IMR-90 (cell line): Measurements from ENCODE around the gene PRAMEF13. TPM values are rescaled to one million over a fixed set of nuclear protein-coding genes. Genes with fewer than 3 reads are reported as not detected.

Source experiments
- ATAC-seq: fragments of 200-7000 bp; cut with Tn5 transposase; 2 replicates; pipeline ENCODE4 v1.9.1; 2020; ENCODE audit warnings: low read depth, mild to moderate bottlenecking, moderate library complexity
- BruUV-seq: library from RNA; stranded (reverse); fragments of 400-500 nt; replicated peaks from 2 replicates; lab custom pipeline; 2021; lab: Mats Ljungman, UMichigan
- CTCF ChIA-PET: fragments of 300-600 bp; formaldehyde crosslinking; extraction: SDS; loops from one replicate; lab custom pipeline; 2021; ENCODE audit warnings: antibody characterized with exemption; lab: Yijun Ruan, JAX
- POLR2A ChIA-PET: fragments of 300-600 bp; sonication (Branson Sonifier 250); formaldehyde crosslinking; loops from one replicate; lab custom pipeline; 2022; ENCODE audit warnings: antibody characterized with exemption; ENCODE audit not compliant: unreplicated experiment; lab: Charles Lee
- DNase-seq: peaks from one replicate; pipeline ENCODE4 v3.0.0; 2013
- H2AFZ ChIP-seq: replicated peaks from 2 replicates; pipeline ENCODE3; 2013; ENCODE audit warnings: low read length, mild to moderate bottlenecking; ENCODE audit not compliant: poor library complexity
- H2AK5ac ChIP-seq: 2 replicates; pipeline ENCODE4 v1.6.1; 2013; ENCODE audit warnings: low read depth, low read length, inconsistent platforms
- H2AK9ac ChIP-seq: replicated peaks from 2 replicates; pipeline ENCODE3; 2013; ENCODE audit warnings: mild to moderate bottlenecking, low read depth, low read length, moderate library complexity; ENCODE audit not compliant: poor library complexity
- H2BK120ac ChIP-seq: 2 replicates; pipeline ENCODE4 v1.6.1; 2013; ENCODE audit warnings: low read depth, low read length, inconsistent platforms
- H2BK15ac ChIP-seq: 3 replicates; pipeline ENCODE4 v1.6.1; 2013; ENCODE audit warnings: low read depth, low read length, inconsistent platforms
- H2BK20ac ChIP-seq: 2 replicates; pipeline ENCODE4 v1.6.1; 2013; ENCODE audit warnings: low read depth, mild to moderate bottlenecking, inconsistent platforms, low read length, moderate library complexity
- H2BK5ac ChIP-seq: 2 replicates; pipeline ENCODE4 v1.6.1; 2013; ENCODE audit warnings: mild to moderate bottlenecking, low read depth, low read length, inconsistent platforms; ENCODE audit not compliant: poor library complexity, severe bottlenecking
- H3K14ac ChIP-seq: replicated peaks from 2 replicates; pipeline ENCODE4 v1.6.1; 2013; ENCODE audit warnings: low read depth, low read length, inconsistent platforms
- H3K18ac ChIP-seq: 2 replicates; pipeline ENCODE4 v1.6.1; 2013; ENCODE audit warnings: low read depth, low read length, control low read depth
- H3K23ac ChIP-seq: 2 replicates; pipeline ENCODE4 v1.6.1; 2013; ENCODE audit warnings: low read depth, low read length, inconsistent platforms
- H3K27ac ChIP-seq: 2 replicates; pipeline ENCODE4 v1.5.1; 2013; ENCODE audit warnings: mild to moderate bottlenecking, control low read depth, low read length; ENCODE audit not compliant: insufficient read depth
- H3K27me3 ChIP-seq: 2 replicates; pipeline ENCODE4 v1.6.1; 2013; ENCODE audit warnings: low read length; ENCODE audit not compliant: control insufficient read depth, insufficient read depth
- H3K36me3 ChIP-seq: 2 replicates; pipeline ENCODE4 v1.6.1; 2013; ENCODE audit warnings: low read length, mixed read lengths; ENCODE audit not compliant: control insufficient read depth, insufficient read depth
- H3K4ac ChIP-seq: 2 replicates; pipeline ENCODE4 v1.6.1; 2013; ENCODE audit warnings: low read depth, low read length, inconsistent platforms
- H3K4me1 ChIP-seq: 2 replicates; pipeline ENCODE4 v1.6.1; 2013; ENCODE audit warnings: low read length, mixed read lengths; ENCODE audit not compliant: control insufficient read depth, insufficient read depth
- H3K4me2 ChIP-seq: 2 replicates; pipeline ENCODE4 v1.6.1; 2013; ENCODE audit warnings: low read depth, mild to moderate bottlenecking, control low read depth, low read length, moderate library complexity
- H3K4me3 ChIP-seq: 2 replicates; pipeline ENCODE4 v1.5.1; 2013; ENCODE audit warnings: low read depth, mild to moderate bottlenecking, control low read depth, low read length, moderate library complexity; ENCODE audit not compliant: insufficient read depth
- H3K56ac ChIP-seq: 2 replicates; pipeline ENCODE4 v1.6.1; 2013; ENCODE audit warnings: low read length, inconsistent platforms; ENCODE audit not compliant: insufficient read depth; ENCODE audit errors: extremely low read depth
- H3K79me1 ChIP-seq, 2 experiments: 2 replicates each; pipeline ENCODE4 v1.6.1; 2013; ENCODE audit warnings: low read length in 2 of 2, inconsistent platforms in 1 of 2, low read depth in 1 of 2
- H3K9ac ChIP-seq: 2 replicates; pipeline ENCODE4 v1.6.1; 2013; ENCODE audit warnings: low read depth, low read length, control low read depth
- H3K9me1 ChIP-seq: 2 replicates; pipeline ENCODE4 v1.6.1; 2013; ENCODE audit warnings: low read length, inconsistent platforms; ENCODE audit not compliant: insufficient read depth
- H3K9me3 ChIP-seq: 2 replicates; pipeline ENCODE4 v1.6.1; 2013; ENCODE audit warnings: low read length; ENCODE audit not compliant: control insufficient read depth, insufficient read depth
- H4K20me1 ChIP-seq: 2 replicates; pipeline ENCODE4 v1.6.1; 2013; ENCODE audit warnings: low read length, inconsistent platforms; ENCODE audit not compliant: insufficient read depth
- H4K5ac ChIP-seq: 2 replicates; pipeline ENCODE4 v1.6.1; 2013; ENCODE audit warnings: mild to moderate bottlenecking, low read depth, low read length, control low read depth
- H4K8ac ChIP-seq, 2 experiments: 2 replicates each; pipeline ENCODE4 v1.6.1; 2013; ENCODE audit warnings: low read depth in 2 of 2, low read length in 2 of 2, control low read depth in 1 of 2, inconsistent platforms in 1 of 2
- H4K91ac ChIP-seq: 2 replicates; pipeline ENCODE4 v1.6.1; 2013; ENCODE audit warnings: low read depth, low read length, inconsistent platforms; ENCODE audit not compliant: insufficient read depth
- CEBPB ChIP-seq: IDR thresholded peaks from 2 replicates; pipeline ENCODE4 v1.6.1; 2012; ENCODE audit warnings: low read depth, low read length, improper control_type of control experiment
- CTCF ChIP-seq: conservative IDR thresholded peaks from 2 replicates; pipeline ENCODE4 v1.5.1; 2012; ENCODE audit warnings: mild to moderate bottlenecking, low read depth, low read length, improper control_type of control experiment
- ELK1 ChIP-seq: fragments of 150-350 bp; IDR thresholded peaks from 2 replicates; pipeline ENCODE4 v1.6.1; 2016; ENCODE audit warnings: low read depth, mild to moderate bottlenecking, low read length, moderate library complexity, borderline replicate concordance
- FOS ChIP-seq: fragments of 150-350 bp; IDR thresholded peaks from 2 replicates; pipeline ENCODE4 v1.6.1; 2016; ENCODE audit warnings: low read depth, low read length
- MAFK ChIP-seq: IDR thresholded peaks from 2 replicates; pipeline ENCODE4 v1.6.1; 2012; ENCODE audit warnings: low read depth, low read length, improper control_type of control experiment
- MXI1 ChIP-seq: IDR thresholded peaks from 2 replicates; pipeline ENCODE4 v1.6.1; 2012; ENCODE audit warnings: low read depth, mild to moderate bottlenecking, low read length, moderate library complexity, borderline replicate concordance
- NFE2L2 ChIP-seq: fragments of 150-350 bp; IDR thresholded peaks from 2 replicates; pipeline ENCODE4 v1.6.1; 2016; ENCODE audit warnings: low read depth, mild to moderate bottlenecking, low read length
- RCOR1 ChIP-seq: IDR thresholded peaks from 2 replicates; pipeline ENCODE4 v1.6.1; 2012; ENCODE audit warnings: mild to moderate bottlenecking, low read length, improper control_type of control experiment; ENCODE audit not compliant: insufficient replicate concordance
- USF2 ChIP-seq: fragments of 150-350 bp; IDR thresholded peaks from 2 replicates; pipeline ENCODE4 v1.6.1; 2017; ENCODE audit warnings: mild to moderate bottlenecking, antibody characterized with exemption, low read length, low read depth
- WGBS, 2 experiments: methylation state at CpG; one replicate each; pipeline versions ENCODE4 v1.1.5 to v1.1.7; 2013; ENCODE audit warnings: missing lambda C conversion rate in 2 of 2; ENCODE audit not compliant: insufficient read length in 1 of 2; ENCODE audit errors: extremely low coverage in 2 of 2; 5-methylcytosine and 5-hydroxymethylcytosine counted together
- dilution Hi-C: fragments of 300-500 bp; cut with HindIII; formaldehyde crosslinking; loops from one replicate; pipeline ENCODE4 v1.14.3; 2018; ENCODE audit warnings: low sequenced_read_pairs; ENCODE audit not compliant: unreplicated experiment
- in situ Hi-C: fragments of 300-500 bp; cut with MboI; formaldehyde crosslinking; loops from 3 replicates; pipeline ENCODE4 v1.14.3; 2019; ENCODE audit warnings: low sequenced_read_pairs, inconsistent platforms, mixed read lengths
- intact Hi-C: fragments of 100-400 bp; cut with micrococcal nuclease; formaldehyde crosslinking; loops from 2 replicates; pipeline ENCODE4 v1.10.0; 2022
- polyA plus RNA-seq, 3 experiments: library from polyadenylated mRNA; depleted of rRNA; stranded (reverse); fragments of >200 nt; gene quantifications; 2 replicates each; pipeline ENCODE4 v1.2.3, GENCODE V29; 2012; ENCODE audit warnings: low replicate concordance in 1 of 3
- total RNA-seq: library from RNA; depleted of rRNA; stranded (reverse); fragments of >200 nt; gene quantifications from 2 replicates; pipeline ENCODE4 v1.2.3, GENCODE V29; 2012

Gene PRAMEF13
- total and polyA plus RNA-seq, 2 of the 4 experiments (the other 2 are of a cell fraction): not detected

DNA sequence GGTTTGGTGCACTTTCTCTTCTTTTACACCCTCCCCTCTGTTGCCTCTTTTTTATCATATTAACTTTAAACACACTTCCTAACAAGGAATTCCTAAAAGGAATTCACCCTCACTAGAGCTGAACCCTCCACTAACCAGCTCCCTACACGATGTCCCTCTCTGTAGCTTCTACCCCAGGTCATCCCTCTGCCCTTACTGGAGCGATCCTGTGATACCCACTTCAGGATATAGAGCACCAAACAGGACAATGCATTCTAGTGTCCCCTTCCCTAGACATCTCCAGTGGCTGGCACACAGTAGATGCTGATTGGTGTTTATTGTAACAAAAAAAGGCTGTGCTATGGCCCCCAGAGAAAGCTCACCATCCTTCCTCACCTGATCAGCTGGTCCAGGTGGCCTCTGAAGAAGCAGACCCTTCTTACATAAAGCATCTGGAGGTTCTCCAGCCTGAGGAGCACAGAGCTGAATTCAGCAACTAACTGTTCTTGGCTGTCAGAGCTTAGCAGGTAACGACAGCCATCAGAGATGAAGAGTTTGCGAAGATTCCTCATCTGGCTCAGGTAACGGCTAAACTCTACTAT, 23.4 kb upstream of the PRAMEF13 start:
- DNase-seq: no peak
- Histone ChIP-seq H3K79me1 (no peaks in the 10 kb centered on the region), H2BK15ac (no peak overlapping the region), H3K23ac (no peak overlapping the region), H3K18ac (no peak overlapping the region), H4K91ac (no peak overlapping the region), H4K5ac (no peak overlapping the region), H4K20me1 (no peaks in the 10 kb centered on the region), H3K14ac (no peak overlapping the region), H3K56ac (no peak overlapping the region), H3K4me3 (no peak overlapping the region), H3K9ac (no peak overlapping the region), H3K9me1 (no peaks in the 10 kb centered on the region), H3K9me3 (peaks cover 9% of the 10 kb centered on the region; the same call in 1 of the 2 replicates), H2BK20ac (no peak overlapping the region), H2AFZ (no peak overlapping the region), H2BK120ac (no peak overlapping the region), H2BK5ac (no peak overlapping the region), H3K27me3 (no peaks in the 10 kb centered on the region), H4K8ac (no peak overlapping the region), H3K4ac (no peak overlapping the region), H3K4me1 (no peaks in the 10 kb centered on the region), H3K4me2 (no peak overlapping the region), H3K27ac (no peak overlapping the region), H2AK5ac (no peak overlapping the region), H3K36me3 (no peaks in the 10 kb centered on the region), H2AK9ac (no peak overlapping the region)
- no CpG with 5 or more reads among the region's 5 CpGs for WGBS, 2 experiments
- dilution Hi-C loops (no loop called here), in situ Hi-C loops (no loop called here), intact Hi-C loops (no loop called here)
- CTCF ChIA-PET: no interaction called here
- TF ChIP-seq CEBPB (no peak), RCOR1 (no peak), MAFK (no peak), MXI1 (no peak), CTCF (no peak), USF2 (no peak), FOS (no peak), NFE2L2 (no peak), ELK1 (no peak)
- POLR2A ChIA-PET: no interaction called here
- no TSS peak for BruUV-seq
- ATAC-seq: no peak
